HepG2 (cell line): Measurements from ENCODE around the gene STIM2. TPM values are rescaled to one million over a fixed set of nuclear protein-coding genes. Genes with fewer than 3 reads are reported as not detected.

Source experiments
- ATAC-seq: fragments of 200-7000 bp; cut with Tn5 transposase; 3 replicates; pipeline ENCODE4 v1.9.1; 2020; ENCODE audit warnings: mild to moderate bottlenecking, moderate library complexity
- BruUV-seq: library from RNA; stranded (reverse); fragments of 400-500 nt; replicated peaks from 2 replicates; lab custom pipeline; 2021; lab: Mats Ljungman, UMichigan
- CTCF ChIA-PET: fragments of 300-600 bp; formaldehyde crosslinking; extraction: SDS; loops from one replicate; lab custom pipeline; 2021; ENCODE audit warnings: low total read pairs, inconsistent platforms, low intra/inter-chr PET ratio; lab: Yijun Ruan, JAX
- POLR2A ChIA-PET: fragments of 350-600 bp; sonication (Branson Sonifier 250); formaldehyde crosslinking; loops from one replicate; lab custom pipeline; 2020; ENCODE audit warnings: antibody characterized with exemption, inconsistent platforms; lab: Yijun Ruan, JAX
- DNase-seq: peaks from one replicate; pipeline ENCODE4 v3.0.0-alpha.2; 2015; ENCODE audit warnings: low spot score
- FAIRE-seq: peaks from 3 replicates; lab custom pipeline; 2011; peaks lifted over from hg19 to GRCh38; lab: Jason Lieb, UNC
- H2AFZ ChIP-seq: one replicate; pipeline ENCODE4 v1.6.1; 2011; ENCODE audit warnings: low read length, inconsistent platforms
- H3K27ac ChIP-seq: fragments of 300-600 bp; 3 replicates; pipeline ENCODE4 v1.8.0; 2011; ENCODE audit warnings: mixed run types, mild to moderate bottlenecking, mixed read lengths, low read length, inconsistent platforms; ENCODE audit not compliant: insufficient read depth; ENCODE audit errors: extremely low read length
- H3K27me3 ChIP-seq, 2 experiments: fragments of 200-600 bp in 1 of 2; 2 replicates in 1 of 2; 3 replicates in 1 of 2; pipeline versions ENCODE4 v1.6.0 to v1.8.0; 2011; ENCODE audit warnings: low read length in 2 of 2, mild to moderate bottlenecking in 2 of 2, moderate library complexity in 2 of 2, inconsistent platforms in 1 of 2; ENCODE audit not compliant: insufficient read depth in 2 of 2, control insufficient read depth in 1 of 2
- H3K36me3 ChIP-seq, 2 experiments: fragments of 200-600 bp in 1 of 2; replicated peaks in 1 of 2; 2 replicates in 1 of 2; 3 replicates in 1 of 2; pipeline versions ENCODE4 v1.5.1 to v1.8.0; 2011; ENCODE audit warnings: low read length in 2 of 2, inconsistent platforms in 1 of 2; ENCODE audit not compliant: insufficient read depth in 2 of 2, control insufficient read depth in 1 of 2
- H3K4me1 ChIP-seq: 2 replicates; pipeline ENCODE4 v1.5.1; 2012; ENCODE audit warnings: low read length, inconsistent platforms; ENCODE audit not compliant: insufficient read depth
- H3K4me2 ChIP-seq: 2 replicates; pipeline ENCODE4 v1.6.0; 2011; ENCODE audit warnings: low read depth, low read length, inconsistent platforms
- H3K4me3 ChIP-seq, 3 experiments: fragments of 200-600 bp in 1 of 3; sonication (generic), shearing (Covaris generic) in 1 of 3; replicated peaks in 1 of 3; 2 replicates each; pipeline ENCODE4 v1.5.1; 2011 to 2016; ENCODE audit warnings: low read length in 3 of 3, inconsistent platforms in 2 of 3, low read depth in 2 of 3, mild to moderate bottlenecking in 2 of 3, control low read depth in 1 of 3, mixed read lengths in 1 of 3; ENCODE audit not compliant: insufficient read depth in 1 of 3
- H3K79me2 ChIP-seq: one replicate; pipeline ENCODE4 v1.6.1; 2011; ENCODE audit warnings: low read length, inconsistent platforms; ENCODE audit not compliant: insufficient read depth
- H3K9ac ChIP-seq: 2 replicates; pipeline ENCODE4 v1.6.0; 2011; ENCODE audit warnings: mild to moderate bottlenecking, low read depth, low read length, inconsistent platforms; ENCODE audit not compliant: insufficient read depth
- H3K9me3 ChIP-seq: 2 replicates; pipeline ENCODE4 v1.5.1; 2012; ENCODE audit warnings: mild to moderate bottlenecking, low read length
- H4K20me1 ChIP-seq: 2 replicates; pipeline ENCODE4 v1.6.0; 2011; ENCODE audit warnings: inconsistent platforms, mild to moderate bottlenecking, low read length, moderate library complexity; ENCODE audit not compliant: insufficient read depth
- AHR ChIP-seq: IDR thresholded peaks from 2 replicates; pipeline ENCODE4 v1.6.1; 2018; ENCODE audit warnings: missing genetic modification reagents, missing compliant biosample characterization
- GMEB2 ChIP-seq: IDR thresholded peaks from 2 replicates; pipeline ENCODE4 v1.6.1; 2016; ENCODE audit warnings: missing biosample characterization, missing genetic modification reagents, low read depth
- JDP2 ChIP-seq: sonication (generic); formaldehyde crosslinking; IDR thresholded peaks from 2 replicates; pipeline ENCODE4 v1.8.1; 2022; ENCODE audit warnings: missing genetic modification reagents, borderline replicate concordance
- KMT2A ChIP-seq: sonication (generic); formaldehyde crosslinking; IDR thresholded peaks from 2 replicates; pipeline ENCODE4 v1.4.0; 2020; ENCODE audit warnings: missing genetic modification reagents
- MTF1 ChIP-seq: sonication (generic); formaldehyde crosslinking; IDR thresholded peaks from 2 replicates; pipeline ENCODE4 v1.5.0; 2020; ENCODE audit warnings: missing genetic modification reagents
- NR2F2 ChIP-seq: IDR thresholded peaks from 2 replicates; pipeline ENCODE4 v1.6.1; 2012; ENCODE audit warnings: low read depth, inconsistent platforms, borderline replicate concordance
- PATZ1 ChIP-seq: sonication (generic); formaldehyde crosslinking; IDR thresholded peaks from 2 replicates; pipeline ENCODE4 v1.4.0; 2020; ENCODE audit warnings: missing genetic modification reagents
- TBP ChIP-seq: sonication (generic); formaldehyde crosslinking; IDR thresholded peaks from 2 replicates; pipeline ENCODE4 v1.5.0; 2020; ENCODE audit warnings: missing genetic modification reagents
- ZBTB2 ChIP-seq: sonication (generic); formaldehyde crosslinking; IDR thresholded peaks from 2 replicates; pipeline ENCODE4 v1.8.0; 2022; ENCODE audit warnings: low read depth, missing genetic modification reagents
- ZFP36L2 ChIP-seq: sonication (generic); formaldehyde crosslinking; IDR thresholded peaks from 2 replicates; pipeline ENCODE4 v1.4.0; 2020; ENCODE audit warnings: missing genetic modification reagents
- ZNF354B ChIP-seq: sonication (generic); formaldehyde crosslinking; IDR thresholded peaks from 2 replicates; pipeline ENCODE4 v1.8.0; 2022; ENCODE audit warnings: mild to moderate bottlenecking, missing genetic modification reagents
- ZNF512B ChIP-seq: sonication (generic); formaldehyde crosslinking; IDR thresholded peaks from 2 replicates; pipeline ENCODE4 v1.5.1; 2020; ENCODE audit warnings: missing genetic modification reagents, mild to moderate bottlenecking, borderline replicate concordance
- ZNF746 ChIP-seq: sonication (generic); formaldehyde crosslinking; IDR thresholded peaks from 2 replicates; pipeline ENCODE4 v1.8.0; 2022; ENCODE audit warnings: mild to moderate bottlenecking, missing genetic modification reagents
- ZNF879 ChIP-seq: sonication (generic); formaldehyde crosslinking; IDR thresholded peaks from 2 replicates; pipeline ENCODE4 v1.8.1; 2023; ENCODE audit warnings: missing genetic modification reagents
- WGBS: methylation state at CpG from one replicate; pipeline ENCODE4 v1.1.6; 2017; ENCODE audit warnings: low lambda C conversion rate; 5-methylcytosine and 5-hydroxymethylcytosine counted together
- in situ Hi-C: cut with HindIII; loops from 2 replicates; pipeline ENCODE4 v1.10.0; 2017; ENCODE audit warnings: low pct_unique_long_range_greater_than_20kb; ENCODE audit not compliant: extremely low pct_ligation_motif_present
- intact Hi-C: fragments of 100-400 bp; cut with micrococcal nuclease; formaldehyde crosslinking; loops from one replicate; pipeline ENCODE4 v1.10.0; 2022; ENCODE audit not compliant: unreplicated experiment
- polyA plus RNA-seq, 8 experiments: library from polyadenylated mRNA; depleted of rRNA in 3 of 8; stranded (reverse) in 7 of 8; unstranded in 1 of 8; fragments of >200 nt; fragmentation: Illumina TruSeq in 4 of 8; extraction: Trizol in 4 of 8; gene quantifications; 2 replicates each; pipeline versions ENCODE4 v1.2.1 to v1.2.3, GENCODE V29; 2011 to 2016; ENCODE audit warnings: low read depth in 4 of 8, missing spikeins in 1 of 8, mixed read lengths in 1 of 8; ENCODE audit not compliant: insufficient read depth in 1 of 8
- total RNA-seq, 5 experiments: library from RNA; depleted of rRNA; stranded (reverse); fragments of >200 nt; fragmentation: Illumina TruSeq; extraction: Trizol; gene quantifications; 2 replicates each; pipeline ENCODE4 v1.2.3, GENCODE V29; 2016; ENCODE audit warnings: low read depth in 1 of 5

STIM2 gene
- total and polyA plus RNA-seq, 2 of the 13 experiments (the other 11 are each of a cell fraction or from before 2014, with no cell fraction given): 19.3 to 19.4 TPM

GRCh38 chr4:27040356-27040755 is 179.7 kb downstream of the STIM2 start (continued):
- no peak for TF ChIP-seq ZBTB2 (CRISPR knock-in tag)
- TF ChIP-seq PATZ1 (CRISPR knock-in tag): no peak
- no peak for TF ChIP-seq ZNF879 (CRISPR knock-in tag)

- H3K27me3 ChIP-seq: no peaks in the 10 kb centered on the region
- ATAC-seq: no peak
- H3K27ac ChIP-seq: no peak overlapping the region
- H3K9me3 ChIP-seq: no peaks in the 10 kb centered on the region
- ChIA-PET POLR2A (no interaction called here), CTCF (no interaction called here)
- intact Hi-C loops: no loop called here
- no peaks in the 10 kb centered on the region for H3K79me2 ChIP-seq
- H3K36me3 ChIP-seq: no peaks in the 10 kb centered on the region
- in situ Hi-C loops: no loop called here
- no TSS peak for BruUV-seq
- FAIRE-seq: no peak
- 7% methylated on average over 2 of the region's 2 CpGs for WGBS
- no peaks in the 10 kb centered on the region for H4K20me1 ChIP-seq
- no peak for DNase-seq
- no peak overlapping the region for H3K4me2 ChIP-seq
- H3K4me3 ChIP-seq: no peak overlapping the region
- H3K9ac ChIP-seq: no peak overlapping the region
- H2AFZ ChIP-seq: no peak overlapping the region
- peaks cover 13% of the 10 kb centered on the region for H3K4me1 ChIP-seq
- TF ChIP-seq ZNF746 (CRISPR knock-in tag): no peak
- TF ChIP-seq GMEB2: no peak
- no peak for TF ChIP-seq NR2F2
- no peak for TF ChIP-seq MTF1
- TF ChIP-seq AHR (CRISPR knock-in tag): no peak
- TF ChIP-seq ZNF354B (CRISPR knock-in tag): no peak
- TF ChIP-seq TBP (CRISPR knock-in tag): no peak
- TF ChIP-seq ZFP36L2 (CRISPR knock-in tag): no peak
- no peak for TF ChIP-seq KMT2A (CRISPR knock-in tag)
- no peak for TF ChIP-seq JDP2 (CRISPR knock-in tag)
- TF ChIP-seq ZNF512B (CRISPR knock-in tag): no peak
These were observed 181.8 kb downstream of the STIM2 start for GRCh38 chr4:27042411-27042810.
